HG03064 (cell line): Measurements from ENCODE around the gene TMF1.

Source experiments
- ATAC-seq: cut with Tn5 transposase; IDR thresholded peaks from one replicate; pipeline ENCODE4 v1.9.1; 2021; ENCODE audit warnings: low read depth; ENCODE audit not compliant: unreplicated experiment

TMF1 gene

DNA sequence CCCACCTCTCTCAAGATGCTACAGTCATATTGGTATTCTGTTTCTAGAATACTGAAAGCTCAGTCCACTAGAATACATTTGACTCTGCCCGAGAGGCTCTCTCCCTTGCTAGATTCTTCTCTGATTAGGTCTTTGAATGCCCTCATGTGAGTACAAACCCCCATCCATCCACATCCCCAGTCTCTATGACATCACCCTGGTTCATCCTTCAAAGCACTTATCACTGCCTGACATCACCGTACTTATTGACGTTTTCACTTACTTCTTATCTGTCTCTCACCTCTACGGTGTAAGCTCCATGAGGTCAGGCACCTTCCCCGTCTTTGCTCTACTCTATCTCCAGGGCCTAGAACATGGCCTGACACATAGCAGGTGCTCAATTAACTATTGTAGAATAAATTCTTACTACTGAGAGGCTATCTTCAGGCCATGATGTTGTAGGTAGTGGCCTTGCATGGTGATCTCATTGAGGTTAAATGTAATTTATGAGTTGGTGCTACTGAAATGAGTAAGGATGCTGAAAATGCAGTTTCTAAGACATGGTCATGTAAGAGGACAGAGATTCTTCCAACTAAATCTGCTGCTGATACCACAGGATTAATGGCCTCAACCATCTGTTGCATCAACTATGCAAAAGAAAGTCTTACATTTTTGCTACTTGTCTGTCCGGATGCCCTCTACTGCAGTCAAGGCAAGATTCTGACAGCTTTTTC lies 65.5 kb downstream of the TMF1 start:
- ATAC-seq, result no peak

DNA sequence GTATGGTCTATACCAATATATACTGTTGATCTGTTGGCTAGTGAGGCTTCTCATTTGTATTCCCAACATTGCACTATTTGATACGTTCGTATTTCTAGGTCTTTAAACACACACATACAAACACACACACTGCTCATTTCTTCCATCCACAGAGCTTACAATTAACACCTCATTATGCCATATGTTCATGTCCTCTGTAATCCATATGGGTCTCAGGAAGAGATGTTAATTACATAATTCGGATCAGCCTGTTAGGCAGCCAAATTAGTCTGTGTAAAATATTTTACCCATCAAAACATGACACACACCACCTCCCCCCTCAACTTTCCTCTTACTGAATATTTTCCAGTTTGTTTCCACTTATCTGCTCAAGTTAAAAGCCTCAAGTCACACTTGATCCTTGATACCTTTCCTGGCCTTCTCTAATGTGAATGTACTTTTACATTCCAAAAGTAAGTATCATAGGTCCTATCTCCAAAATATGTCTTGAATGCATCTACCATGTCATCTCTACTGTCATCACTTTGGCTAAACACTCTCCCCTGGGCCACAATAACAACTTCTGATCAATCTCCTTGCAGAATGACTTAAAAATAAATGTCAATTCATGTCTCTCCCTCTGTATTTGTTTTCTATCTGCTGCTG lies 66.9 kb downstream of the TMF1 start:
- ATAC-seq, result no peak

DNA sequence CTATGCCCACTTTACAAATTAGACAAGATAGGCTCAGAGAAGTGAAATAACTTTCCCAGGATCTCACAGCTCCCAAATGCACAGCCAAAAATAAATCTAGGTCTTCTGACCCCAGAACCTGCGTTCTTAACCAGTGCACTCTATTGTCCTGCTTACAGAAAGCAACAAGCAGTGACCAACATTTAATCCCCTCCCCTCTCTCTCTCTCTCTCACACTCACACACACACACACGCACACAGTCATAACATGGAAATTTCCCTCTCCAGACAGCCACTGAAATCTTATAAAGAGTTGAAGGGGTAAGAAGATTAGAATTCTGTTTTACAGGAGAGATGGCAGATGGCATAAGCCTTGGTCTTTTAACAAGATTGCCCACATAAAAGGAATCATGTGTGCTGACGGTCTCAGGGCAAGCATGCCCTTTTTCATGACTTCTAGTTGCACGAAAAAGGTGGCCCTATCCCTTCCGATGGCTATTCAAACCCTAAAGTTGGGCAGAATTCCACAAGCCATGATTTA lies 68.1 kb downstream of the TMF1 start:
- ATAC-seq, result no peak

DNA sequence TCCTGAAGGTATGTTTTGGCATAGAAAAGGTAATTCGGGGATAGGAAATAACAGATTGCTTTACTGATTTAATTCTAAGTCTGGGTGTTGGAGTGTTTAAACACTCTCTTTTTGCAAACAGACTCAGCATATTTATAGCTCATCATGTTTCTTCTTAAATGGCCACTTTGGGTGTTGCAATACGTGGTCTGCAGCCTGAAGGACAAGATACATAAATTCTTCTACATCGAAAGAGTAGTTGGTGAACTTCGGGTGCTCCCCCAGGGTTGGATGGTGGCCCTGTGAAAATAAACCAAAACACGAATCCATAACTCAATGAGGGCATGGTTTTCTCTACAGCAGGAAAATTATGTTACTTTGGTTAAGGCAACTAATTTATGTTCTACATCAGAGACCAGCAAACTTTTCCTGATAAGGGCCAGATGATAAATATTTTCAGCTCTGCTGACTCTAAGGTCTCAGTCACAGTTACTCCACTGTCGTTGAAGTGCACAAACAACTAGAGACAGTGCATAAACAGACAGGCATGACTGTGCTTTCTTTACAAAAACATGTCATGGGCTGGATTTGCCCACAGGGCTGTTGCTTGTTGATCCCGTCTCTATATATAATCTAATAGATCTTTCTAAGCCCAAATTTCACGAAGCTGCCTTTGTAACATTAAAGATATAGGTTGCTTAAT lies 74.5 kb downstream of the TMF1 start:
- no peak for ATAC-seq

DNA sequence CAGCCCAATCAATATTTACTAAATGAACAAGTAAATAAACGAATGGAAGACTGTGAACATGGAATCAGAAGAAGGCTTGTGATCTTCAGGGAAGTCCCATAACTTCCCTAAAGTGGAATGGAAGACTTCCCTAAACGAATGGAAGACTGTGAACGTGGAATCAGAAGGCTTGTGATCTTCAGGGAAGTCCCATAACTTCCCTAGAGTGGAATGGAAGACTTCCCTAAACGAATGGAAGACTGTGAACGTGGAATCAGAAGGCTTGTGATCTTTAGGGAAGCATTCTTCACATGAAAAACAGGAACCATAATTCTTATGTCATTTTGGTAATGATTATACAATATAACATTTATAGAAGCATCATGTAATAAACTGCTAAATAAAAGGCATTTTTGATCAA lies 77.4 kb downstream of the TMF1 start:
- ATAC-seq, result no peak

DNA sequence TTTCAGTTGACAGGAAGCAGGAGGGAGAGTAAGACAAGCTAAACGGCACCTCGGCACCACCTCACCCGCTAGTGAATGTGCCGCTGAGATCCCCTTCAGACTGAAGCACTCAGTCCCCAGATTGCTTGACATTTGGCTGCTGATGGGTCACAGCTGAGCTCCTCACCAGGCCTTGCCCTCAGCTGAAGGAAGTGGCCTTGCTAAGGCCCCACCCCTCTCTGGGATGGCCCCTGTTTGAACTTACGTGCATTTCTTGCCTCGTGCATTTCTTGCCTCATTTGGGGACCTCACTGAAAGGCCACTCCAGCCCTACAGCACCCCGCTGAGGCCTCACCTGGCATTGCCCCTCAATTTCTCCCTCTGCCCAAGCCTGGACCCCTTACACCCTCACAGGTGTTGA lies 78.5 kb downstream of the TMF1 start:
- no peak for ATAC-seq

DNA sequence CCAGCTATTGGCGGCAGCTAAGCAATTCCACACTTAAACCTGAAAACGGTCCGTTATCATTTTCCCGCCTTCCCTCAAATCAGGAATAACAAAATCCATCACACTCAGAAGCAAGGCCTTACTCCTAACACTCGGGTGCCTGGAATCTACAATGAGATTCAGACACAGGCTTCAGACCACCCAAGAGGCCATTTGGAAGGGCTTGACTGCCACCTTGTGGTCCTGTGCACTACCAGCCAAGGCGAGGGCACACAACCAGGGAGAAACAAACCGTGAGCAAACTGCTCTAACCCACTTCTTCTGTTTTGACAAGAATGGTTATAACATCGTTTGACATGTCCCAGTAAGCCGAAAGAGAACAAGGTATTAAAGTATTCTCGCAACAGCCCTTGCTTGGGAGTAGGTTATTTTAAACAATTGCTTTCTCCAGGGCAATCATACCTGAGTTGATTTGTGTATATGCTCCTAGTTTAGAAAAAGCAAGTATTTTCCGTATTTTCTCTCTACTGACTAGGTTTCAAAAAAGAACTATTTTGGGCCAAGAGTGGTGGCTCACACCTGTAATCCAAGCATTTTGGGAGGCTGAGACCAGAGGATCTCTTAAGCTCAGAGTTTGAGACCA lies 79.7 kb downstream of the TMF1 start:
- peak; percentile 88 for ATAC-seq
